Osteocyte (in vitro differentiated cells): ENCODE measurements around the gene GRM7. TPM values are rescaled to one million over a fixed set of nuclear protein-coding genes. Genes with fewer than 3 reads are reported as not detected.

Source experiments
- DNase-seq: peaks from one replicate; pipeline ENCODE4 v3.0.0; 2021; ENCODE audit warnings: mixed read lengths; ENCODE audit not compliant: unreplicated experiment; ENCODE audit errors: extremely low spot score
- H3K27ac Mint-ChIP-seq: one replicate; pipeline ENCODE4 v1.8.0; 2021; ENCODE audit warnings: mild to moderate bottlenecking, mixed read lengths; ENCODE audit not compliant: unreplicated experiment
- H3K27me3 Mint-ChIP-seq: one replicate; pipeline ENCODE4 v1.8.0; 2021; ENCODE audit warnings: mixed read lengths; ENCODE audit not compliant: unreplicated experiment
- H3K36me3 Mint-ChIP-seq: one replicate; pipeline ENCODE4 v1.8.0; 2021; ENCODE audit warnings: mixed read lengths; ENCODE audit not compliant: unreplicated experiment
- H3K4me1 Mint-ChIP-seq: one replicate; pipeline ENCODE4 v1.8.0; 2021; ENCODE audit warnings: mixed read lengths; ENCODE audit not compliant: unreplicated experiment
- H3K4me3 Mint-ChIP-seq: one replicate; pipeline ENCODE4 v1.8.0; 2021; ENCODE audit warnings: mild to moderate bottlenecking, moderate library complexity, mixed read lengths; ENCODE audit not compliant: unreplicated experiment
- H3K9me3 Mint-ChIP-seq: one replicate; pipeline ENCODE4 v1.8.0; 2021; ENCODE audit warnings: mixed read lengths; ENCODE audit not compliant: unreplicated experiment
- CTCF ChIP-seq: fragments of 200-600 bp; sonication (generic); IDR thresholded peaks from 2 replicates; pipeline ENCODE4 v1.5.0; 2021; ENCODE audit warnings: antibody characterized with exemption, mild to moderate bottlenecking, moderate library complexity
- total RNA-seq: library from RNA; stranded (reverse); gene quantifications from 2 replicates; pipeline ENCODE4 v1.2.1, GENCODE V29; 2021

Gene GRM7
- total RNA-seq, 1 donor from 2014 or later: not detected

- Mint-ChIP-seq H3K36me3 (no peaks in the 10 kb centered on the region), H3K4me1 (no peaks in the 10 kb centered on the region), H3K9me3 (no peaks in the 10 kb centered on the region), H3K27me3 (no peaks in the 10 kb centered on the region), H3K27ac (no peak overlapping the region), H3K4me3 (no peak overlapping the region)
- TF ChIP-seq CTCF: no peak
- DNase-seq: no peak
Measured at GRCh38 chr3:7410782-7411181, 549.9 kb downstream of the GRM7 start.

GRCh38 chr3:7421065-7421464 lies 560.1 kb downstream of the GRM7 start:
- no peak for TF ChIP-seq CTCF
- no peak for DNase-seq
- H3K9me3 Mint-ChIP-seq: no peaks in the 10 kb centered on the region
- no peaks in the 10 kb centered on the region for H3K27me3 Mint-ChIP-seq
- H3K36me3 Mint-ChIP-seq: no peaks in the 10 kb centered on the region
- no peak overlapping the region for H3K27ac Mint-ChIP-seq
- no peaks in the 10 kb centered on the region for H3K4me1 Mint-ChIP-seq
- no peak overlapping the region for H3K4me3 Mint-ChIP-seq

- Mint-ChIP-seq H3K36me3 (no peaks in the 10 kb centered on the region), H3K4me1 (no peaks in the 10 kb centered on the region), H3K9me3 (no peaks in the 10 kb centered on the region), H3K27ac (no peak overlapping the region), H3K27me3 (no peaks in the 10 kb centered on the region), H3K4me3 (no peak overlapping the region)
- DNase-seq: no peak
- TF ChIP-seq CTCF: no peak
Measured at GRCh38 chr3:7423036-7423435, 562.1 kb downstream of the GRM7 start.

- Mint-ChIP-seq H3K27me3 (no peaks in the 10 kb centered on the region), H3K9me3 (no peaks in the 10 kb centered on the region), H3K27ac (no peak overlapping the region), H3K4me1 (no peaks in the 10 kb centered on the region), H3K36me3 (no peaks in the 10 kb centered on the region), H3K4me3 (no peak overlapping the region)
- DNase-seq: no peak
- no peak for TF ChIP-seq CTCF
Measured at GRCh38 chr3:7423995-7424394, 563.1 kb downstream of the GRM7 start.

GRCh38 chr3:7428206-7428718 lies 567.3 kb downstream of the GRM7 start:
- H3K27ac Mint-ChIP-seq: no peak overlapping the region
- H3K27me3 Mint-ChIP-seq: no peaks in the 10 kb centered on the region
- DNase-seq: no peak
- no peaks in the 10 kb centered on the region for H3K4me1 Mint-ChIP-seq
- H3K4me3 Mint-ChIP-seq: no peak overlapping the region
- H3K9me3 Mint-ChIP-seq: peaks cover 5% of the 10 kb centered on the region
- no peaks in the 10 kb centered on the region for H3K36me3 Mint-ChIP-seq
- TF ChIP-seq CTCF: no peak
